Glutamatergic neuron (in vitro differentiated cells): ENCODE results near the gene MBP. TPM values are rescaled to one million over a fixed set of nuclear protein-coding genes. Genes with fewer than 3 reads are reported as not detected.

ENCODE experiments used
- DNase-seq: peaks from one replicate; pipeline ENCODE4 v3.0.0; 2022
- H3K27ac Mint-ChIP-seq: one replicate; pipeline ENCODE4 v1.8.0; 2020; ENCODE audit warnings: mild to moderate bottlenecking, mixed read lengths, inconsistent platforms; ENCODE audit not compliant: unreplicated experiment
- H3K27me3 Mint-ChIP-seq: one replicate; pipeline ENCODE4 v1.8.0; 2020; ENCODE audit warnings: mild to moderate bottlenecking, moderate library complexity, mixed read lengths, inconsistent platforms; ENCODE audit not compliant: unreplicated experiment
- H3K36me3 Mint-ChIP-seq: one replicate; pipeline ENCODE4 v1.8.0; 2020; ENCODE audit warnings: mild to moderate bottlenecking, mixed read lengths, inconsistent platforms; ENCODE audit not compliant: unreplicated experiment
- H3K4me1 Mint-ChIP-seq: one replicate; pipeline ENCODE4 v1.8.0; 2020; ENCODE audit warnings: mild to moderate bottlenecking, low read depth, mixed read lengths, inconsistent platforms; ENCODE audit not compliant: unreplicated experiment
- H3K4me3 Mint-ChIP-seq: one replicate; pipeline ENCODE4 v1.8.0; 2020; ENCODE audit warnings: mild to moderate bottlenecking, mixed read lengths, inconsistent platforms; ENCODE audit not compliant: unreplicated experiment
- H3K9me3 Mint-ChIP-seq: one replicate; pipeline ENCODE4 v1.8.0; 2020; ENCODE audit warnings: mild to moderate bottlenecking, moderate library complexity, mixed read lengths, inconsistent platforms; ENCODE audit not compliant: unreplicated experiment
- CTCF ChIP-seq: fragments of 200-600 bp; sonication (generic); IDR thresholded peaks from one replicate; pipeline ENCODE4 v1.5.0; 2021; ENCODE audit not compliant: partially characterized antibody, unreplicated experiment
- total RNA-seq: library from RNA; stranded (reverse); fragmentation: NEBNext Ultra II Directional; extraction: Animal tissue kit (Norgen Biotek cat#: 25700); gene quantifications from one replicate; pipeline ENCODE4 v1.2.1, GENCODE V29; 2021; ENCODE audit not compliant: unreplicated experiment

The MBP gene
- total RNA-seq, 1 donor from 2014 or later, result 82.6 TPM

GRCh38 chr18:77151772-77152520 lies 19.4 kb upstream of the MBP start:
- TF ChIP-seq CTCF, result no peak
- Mint-ChIP-seq H3K4me3 (no peak overlapping the region), H3K27me3 (peaks cover 3% of the 10 kb centered on the region), H3K9me3 (no peaks in the 10 kb centered on the region), H3K36me3 (peaks cover 4% of the 10 kb centered on the region), H3K4me1 (peaks cover 6% of the 10 kb centered on the region), H3K27ac (no peak overlapping the region)
- no peak for DNase-seq

GRCh38 chr18:77151033-77151771 lies 18.6 kb upstream of the MBP start:
- no peak overlapping the region for H3K4me3 Mint-ChIP-seq
- TF ChIP-seq CTCF, result no peak
- peaks cover 2% of the 10 kb centered on the region for H3K9me3 Mint-ChIP-seq
- peaks cover 3% of the 10 kb centered on the region for H3K27me3 Mint-ChIP-seq
- no peak for DNase-seq
- H3K27ac Mint-ChIP-seq, result no peak overlapping the region
- peaks cover 4% of the 10 kb centered on the region for H3K36me3 Mint-ChIP-seq
- H3K4me1 Mint-ChIP-seq, result peaks cover 6% of the 10 kb centered on the region

GRCh38 chr18:77150588-77150987 lies 18.0 kb upstream of the MBP start:
- Mint-ChIP-seq H3K27me3 (peaks cover 3% of the 10 kb centered on the region), H3K36me3 (peaks cover 4% of the 10 kb centered on the region), H3K4me3 (no peak overlapping the region), H3K9me3 (peaks cover 2% of the 10 kb centered on the region), H3K27ac (no peak overlapping the region), H3K4me1 (peaks cover 6% of the 10 kb centered on the region)
- DNase-seq, result no peak
- TF ChIP-seq CTCF, result no peak

GRCh38 chr18:77148289-77148688 lies 15.7 kb upstream of the MBP start:
- Mint-ChIP-seq H3K27me3 (peaks cover 5% of the 10 kb centered on the region), H3K4me3 (no peak overlapping the region)

More at GRCh38 chr18:77148289-77148688, 15.7 kb upstream of the MBP start:
- no peak for TF ChIP-seq CTCF
- DNase-seq, result no peak
- H3K27ac Mint-ChIP-seq, result no peak overlapping the region
- H3K36me3 Mint-ChIP-seq, result peaks cover 14% of the 10 kb centered on the region
- H3K4me1 Mint-ChIP-seq, result peaks cover 6% of the 10 kb centered on the region
- peaks cover 10% of the 10 kb centered on the region for H3K9me3 Mint-ChIP-seq
